ENCODE measurements around the gene PITX2. TPM values are rescaled to one million over a fixed set of nuclear protein-coding genes. Genes with fewer than 3 reads are reported as not detected.

PITX2 gene
- total and polyA plus RNA-seq, 2 of the 13 experiments (the other 11 are each of a cell fraction or from before 2014, with no cell fraction given): not detected

- Histone ChIP-seq H3K36me3 (replicated peaks in 1 of 2; ENCODE audit: control insufficient read depth in 1 of 2, insufficient read depth in 2 of 2, low read length in 2 of 2) (no peaks in the 10 kb centered on the region), H4K20me1 (ENCODE audit: insufficient read depth, low read length) (no peaks in the 10 kb centered on the region), H3K9ac (ENCODE audit: insufficient read depth, low read depth, low read length) (no peak overlapping the region), H3K4me3 (replicated peaks in 1 of 3; ENCODE audit: insufficient read depth in 1 of 3, low read depth in 2 of 3, low read length in 3 of 3) (no peak overlapping the region), H3K9me3 (ENCODE audit: low read length) (no peaks in the 10 kb centered on the region), H3K27ac (ENCODE audit: extremely low read length, insufficient read depth, low read length) (no peak overlapping the region), H3K27me3 (ENCODE audit: control insufficient read depth in 1 of 2, insufficient read depth in 2 of 2, low read length in 2 of 2) (no peaks in the 10 kb centered on the region), H2AFZ (ENCODE audit: low read length) (no peak overlapping the region), H3K4me2 (ENCODE audit: low read depth, low read length) (no peak overlapping the region), H3K79me2 (ENCODE audit: insufficient read depth, low read length) (no peaks in the 10 kb centered on the region), H3K4me1 (ENCODE audit: insufficient read depth, low read length) (no peaks in the 10 kb centered on the region)
- DNase-seq (ENCODE audit: low spot score) (no peak), FAIRE-seq (no peak), ATAC-seq (no peak)
- intact Hi-C loops (cut with micrococcal nuclease; ENCODE audit: unreplicated experiment) (no loop called here), in situ Hi-C loops (cut with HindIII; ENCODE audit: extremely low pct_ligation_motif_present, low pct_unique_long_range_greater_than_20kb) (no loop called here)
- POLR2A ChIA-PET: no interaction called here
- CTCF ChIA-PET (ENCODE audit: low intra/inter-chr PET ratio, low total read pairs): no interaction called here
- no peak for TF ChIP-seq MTF2 (CRISPR knock-in tag; IDR thresholded peaks at IDR 0.05; ENCODE audit: borderline replicate concordance)
- no peak for TF ChIP-seq AGO2 (optimal IDR thresholded peaks at IDR 0.05; ENCODE audit: low read depth, low read length)
- TF ChIP-seq RXRA (CRISPR knock-in tag; IDR thresholded peaks at IDR 0.05): no peak
- no peak for TF ChIP-seq GZF1 (CRISPR knock-in tag; IDR thresholded peaks at IDR 0.05)
- TF ChIP-seq STAG1 (CRISPR knock-in tag; IDR thresholded peaks at IDR 0.05): no peak
- no peak for TF ChIP-seq HBP1 (CRISPR knock-in tag; IDR thresholded peaks at IDR 0.05; ENCODE audit: low read depth)
- TF ChIP-seq ZBTB38 (CRISPR knock-in tag; IDR thresholded peaks at IDR 0.05): no peak
- no peak for TF ChIP-seq EEA1 (CRISPR knock-in tag; IDR thresholded peaks at IDR 0.05; ENCODE audit: borderline replicate concordance)
- no peak for TF ChIP-seq FOXP1 (IDR thresholded peaks at IDR 0.05)
- TF ChIP-seq FOXP1 (CRISPR knock-in tag; IDR thresholded peaks at IDR 0.05): no peak
- TF ChIP-seq SMC3 (IDR thresholded peaks at IDR 0.05; ENCODE audit: low read length): no peak
- no peak for TF ChIP-seq EED (CRISPR knock-in tag; IDR thresholded peaks at IDR 0.05)
- TF ChIP-seq HNRNPLL (IDR thresholded peaks at IDR 0.05; ENCODE audit: low read depth, low read length, poor library complexity, severe bottlenecking): no peak
- no peak for TF ChIP-seq KIAA2018 (CRISPR knock-in tag; IDR thresholded peaks at IDR 0.05; ENCODE audit: borderline replicate concordance)
- TF ChIP-seq, protein P1, sequence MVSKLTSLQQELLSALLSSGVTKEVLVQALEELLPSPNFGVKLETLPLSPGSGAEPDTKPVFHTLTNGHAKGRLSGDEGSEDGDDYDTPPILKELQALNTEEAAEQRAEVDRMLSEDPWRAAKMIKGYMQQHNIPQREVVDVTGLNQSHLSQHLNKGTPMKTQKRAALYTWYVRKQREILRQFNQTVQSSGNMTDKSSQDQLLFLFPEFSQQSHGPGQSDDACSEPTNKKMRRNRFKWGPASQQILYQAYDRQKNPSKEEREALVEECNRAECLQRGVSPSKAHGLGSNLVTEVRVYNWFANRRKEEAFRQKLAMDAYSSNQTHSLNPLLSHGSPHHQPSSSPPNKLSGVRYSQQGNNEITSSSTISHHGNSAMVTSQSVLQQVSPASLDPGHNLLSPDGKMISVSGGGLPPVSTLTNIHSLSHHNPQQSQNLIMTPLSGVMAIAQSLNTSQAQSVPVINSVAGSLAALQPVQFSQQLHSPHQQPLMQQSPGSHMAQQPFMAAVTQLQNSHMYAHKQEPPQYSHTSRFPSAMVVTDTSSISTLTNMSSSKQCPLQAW (CRISPR knock-in tag; IDR thresholded peaks at IDR 0.05): no peak
- no peak for TF ChIP-seq ZNF367 (CRISPR knock-in tag; IDR thresholded peaks at IDR 0.05; ENCODE audit: borderline replicate concordance)
- 6% methylated on average over 2 of the region's 2 CpGs for WGBS (ENCODE audit: low lambda C conversion rate)
- no TSS peak for BruUV-seq (replicated peaks)
Measured at GRCh38 chr4:110602061-110602460, 20.8 kb downstream of the PITX2 start.
